Measurements from ENCODE around the gene SLC25A20.

The SLC25A20 gene, protein sequence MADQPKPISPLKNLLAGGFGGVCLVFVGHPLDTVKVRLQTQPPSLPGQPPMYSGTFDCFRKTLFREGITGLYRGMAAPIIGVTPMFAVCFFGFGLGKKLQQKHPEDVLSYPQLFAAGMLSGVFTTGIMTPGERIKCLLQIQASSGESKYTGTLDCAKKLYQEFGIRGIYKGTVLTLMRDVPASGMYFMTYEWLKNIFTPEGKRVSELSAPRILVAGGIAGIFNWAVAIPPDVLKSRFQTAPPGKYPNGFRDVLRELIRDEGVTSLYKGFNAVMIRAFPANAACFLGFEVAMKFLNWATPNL

DNA sequence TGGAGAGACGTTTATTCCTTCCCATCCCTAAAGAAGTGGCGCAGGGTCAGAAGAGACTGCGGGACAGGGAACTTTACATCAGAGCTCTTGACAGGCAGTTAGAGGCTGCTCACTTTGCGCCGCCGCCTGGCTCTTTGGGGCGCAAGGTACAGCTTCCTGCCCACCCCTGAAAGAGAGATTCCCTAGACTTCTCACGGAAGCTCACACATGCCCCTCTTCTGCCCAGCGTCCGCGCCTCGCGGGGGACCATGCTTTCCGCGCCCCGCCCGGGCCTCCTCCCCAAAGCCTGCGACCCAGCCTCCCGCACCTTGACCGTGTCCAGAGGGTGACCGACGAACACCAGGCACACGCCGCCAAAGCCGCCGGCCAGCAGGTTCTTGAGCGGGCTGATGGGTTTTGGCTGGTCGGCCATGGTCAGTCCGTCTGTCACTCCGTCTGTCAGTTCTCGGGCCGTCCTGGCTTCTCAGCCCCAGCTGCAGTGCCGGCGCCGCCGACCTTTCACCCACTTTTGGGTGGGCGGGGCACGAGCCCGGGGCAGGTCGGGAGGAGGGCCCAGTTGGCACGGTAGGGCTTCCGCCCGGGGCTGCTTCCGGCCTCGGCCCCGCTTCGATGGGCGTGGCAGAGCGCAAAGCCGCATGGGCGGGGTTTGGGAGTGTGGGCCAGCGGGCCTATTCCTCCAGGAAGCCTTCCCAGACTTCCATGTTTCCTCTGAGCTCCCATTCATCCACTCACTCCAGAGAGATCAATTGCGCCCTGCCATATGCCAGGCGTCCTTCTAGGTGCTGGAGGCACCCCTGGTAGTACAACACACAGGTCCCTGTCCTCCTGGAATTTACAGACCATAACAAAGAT, at the start of gene SLC25A20:
SLC25A20 (minus strand) TSS at position 500 of the 852 bp plus-strand sequence; CDS start at position 412, 88 bp downstream.
- H3K4me3 Mint-ChIP-seq, result peak within 1 kb of the TSS; percentile 95
- peaks cover 38% of the 10 kb centered on the region for H3K4me1 Mint-ChIP-seq (ENCODE audit: low read depth)
- H3K27ac Mint-ChIP-seq, result peak within 1 kb of the TSS; percentile 93
- DNase-seq, result peak; percentile 94
- peaks cover 8% of the 10 kb centered on the region for H3K36me3 Mint-ChIP-seq (ENCODE audit: low read depth)
- no peaks in the 10 kb centered on the region for H3K27me3 Mint-ChIP-seq
- no peaks in the 10 kb centered on the region for H3K9me3 Mint-ChIP-seq

DNA sequence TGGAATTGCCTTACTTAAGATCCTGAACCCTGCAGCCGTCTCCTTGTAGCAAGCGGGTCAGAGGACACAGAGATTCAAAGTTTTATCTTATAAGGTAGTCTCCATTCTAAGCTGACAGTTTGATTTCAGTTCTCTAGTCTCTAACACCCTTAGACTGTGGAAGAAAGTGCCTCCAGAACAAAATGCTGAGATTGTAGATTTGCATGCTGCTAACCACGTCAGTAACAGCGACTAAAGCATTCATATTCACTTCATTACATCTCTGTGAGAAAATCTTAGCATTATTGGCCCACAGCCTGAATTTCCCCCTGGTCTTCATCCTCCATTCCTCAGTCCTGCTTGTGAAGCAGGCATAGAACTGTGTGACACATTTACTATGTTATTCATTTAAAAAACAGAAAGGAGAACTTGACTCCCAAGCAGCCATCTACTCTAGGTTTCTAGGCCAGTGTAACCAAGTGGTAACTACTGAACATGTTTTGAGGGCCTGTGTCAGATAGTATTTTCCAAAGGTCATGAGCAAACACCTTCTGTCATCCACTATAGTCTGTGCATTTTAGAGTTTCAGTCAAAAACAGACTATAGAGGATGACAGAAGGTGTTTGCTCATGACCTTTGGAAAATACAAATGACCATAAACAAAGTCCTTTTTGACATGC, 47.3 kb upstream of the SLC25A20 start:
- DNase-seq, result no peak
- Mint-ChIP-seq H3K36me3 (ENCODE audit: low read depth) (peaks cover 59% of the 10 kb centered on the region), H3K9me3 (no peaks in the 10 kb centered on the region), H3K27me3 (no peaks in the 10 kb centered on the region), H3K4me3 (no peak overlapping the region), H3K4me1 (ENCODE audit: low read depth) (peaks cover 52% of the 10 kb centered on the region), H3K27ac (peak overlapping the region; percentile 74)

DNA sequence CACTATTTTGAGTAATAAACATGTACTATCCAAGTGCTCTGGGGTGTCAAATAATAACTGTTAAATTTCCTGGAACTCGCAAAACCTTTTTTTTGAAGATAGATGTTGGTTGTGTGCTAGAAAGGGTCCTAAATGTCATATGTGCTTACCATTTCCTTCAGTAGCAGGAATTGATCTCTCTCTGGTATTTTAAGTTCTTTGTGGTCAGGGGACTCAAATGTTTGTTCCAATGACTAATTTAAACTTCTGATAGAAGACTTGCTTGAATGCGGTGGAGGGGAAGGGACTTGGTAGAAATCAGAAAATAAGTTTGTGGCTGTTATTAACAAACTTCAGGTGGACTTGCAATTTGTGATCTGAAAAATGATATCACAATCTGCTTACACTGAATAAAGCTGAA, 46.8 kb upstream of the SLC25A20 start:
- H3K36me3 Mint-ChIP-seq (ENCODE audit: low read depth), result peaks cover 59% of the 10 kb centered on the region
- H3K27me3 Mint-ChIP-seq, result no peaks in the 10 kb centered on the region
- DNase-seq, result no peak
- H3K4me1 Mint-ChIP-seq (ENCODE audit: low read depth), result peaks cover 51% of the 10 kb centered on the region
- H3K4me3 Mint-ChIP-seq, result no peak overlapping the region
- H3K27ac Mint-ChIP-seq, result peak overlapping the region; percentile 74
- no peaks in the 10 kb centered on the region for H3K9me3 Mint-ChIP-seq

DNA sequence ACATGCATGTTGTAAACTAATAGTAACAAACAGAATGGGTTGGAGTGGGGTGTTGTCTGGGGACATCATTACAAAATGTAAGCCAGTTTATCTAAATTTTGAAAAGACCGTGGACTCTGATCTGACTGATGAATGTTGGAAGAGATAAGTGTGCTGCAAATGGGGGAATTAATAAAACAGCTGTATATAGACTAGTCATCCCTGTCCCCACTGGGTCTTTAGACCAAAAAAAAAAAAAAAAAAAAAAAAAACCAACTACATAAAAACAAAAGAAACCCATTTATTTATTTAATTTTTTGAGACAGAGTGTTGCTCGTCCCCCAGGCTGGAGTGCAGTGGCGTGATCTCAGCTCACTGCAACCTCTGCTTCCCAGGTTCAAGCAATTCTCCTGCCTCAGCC, 40.0 kb upstream of the SLC25A20 start:
- Mint-ChIP-seq H3K9me3 (no peaks in the 10 kb centered on the region), H3K4me1 (ENCODE audit: low read depth) (peaks cover 50% of the 10 kb centered on the region), H3K27ac (peak overlapping the region; percentile 35), H3K36me3 (ENCODE audit: low read depth) (peaks cover 75% of the 10 kb centered on the region), H3K4me3 (no peak overlapping the region), H3K27me3 (no peaks in the 10 kb centered on the region)
- DNase-seq, result no peak

DNA sequence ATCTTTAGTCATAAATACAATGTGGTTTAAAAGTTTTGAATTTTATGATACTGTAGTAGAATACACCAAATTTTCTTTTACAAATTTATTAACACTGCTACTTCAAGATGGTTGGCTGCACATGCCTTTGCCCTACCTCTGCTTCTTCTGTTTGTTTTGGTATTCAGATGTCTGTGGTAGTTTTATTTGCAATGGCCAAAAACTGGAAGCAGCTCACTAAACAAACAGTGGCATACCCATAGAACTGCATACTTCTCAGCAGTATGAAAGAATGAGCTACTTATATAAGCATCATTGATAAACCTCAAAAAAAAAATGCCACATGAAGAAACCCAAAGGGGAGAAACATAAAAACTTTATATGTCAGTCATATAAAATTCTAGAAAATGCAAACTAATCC, 39.5 kb upstream of the SLC25A20 start:
- DNase-seq, result no peak
- Mint-ChIP-seq H3K4me1 (ENCODE audit: low read depth) (peaks cover 48% of the 10 kb centered on the region), H3K9me3 (no peaks in the 10 kb centered on the region), H3K27me3 (no peaks in the 10 kb centered on the region), H3K27ac (peak overlapping the region; percentile 35), H3K4me3 (no peak overlapping the region), H3K36me3 (ENCODE audit: low read depth) (peaks cover 75% of the 10 kb centered on the region)

DNA sequence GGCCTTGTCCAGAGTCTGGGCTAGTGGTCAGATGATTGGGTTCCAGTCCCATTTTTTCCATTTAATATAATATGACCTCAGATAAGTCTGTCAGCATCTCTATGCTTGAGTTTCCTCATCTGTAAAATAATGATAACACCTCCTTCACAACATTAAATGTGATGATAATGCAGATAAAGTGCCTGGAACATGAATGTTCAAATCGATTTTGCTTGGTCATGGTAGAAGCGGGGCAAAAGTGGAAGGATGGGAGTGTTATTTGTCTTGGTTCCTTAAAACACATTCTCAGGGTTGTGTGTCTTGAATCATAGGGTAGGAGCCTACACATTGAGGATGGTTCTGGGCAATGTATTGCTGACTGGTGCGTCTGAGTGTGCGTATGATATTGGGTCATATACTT, 36.8 kb upstream of the SLC25A20 start:
- peaks cover 61% of the 10 kb centered on the region for H3K4me1 Mint-ChIP-seq (ENCODE audit: low read depth)
- no peaks in the 10 kb centered on the region for H3K27me3 Mint-ChIP-seq
- H3K9me3 Mint-ChIP-seq, result no peaks in the 10 kb centered on the region
- H3K27ac Mint-ChIP-seq, result peak overlapping the region; percentile 31
- no peak overlapping the region for H3K4me3 Mint-ChIP-seq
- no peak for DNase-seq
- H3K36me3 Mint-ChIP-seq (ENCODE audit: low read depth), result peaks cover 82% of the 10 kb centered on the region

DNA sequence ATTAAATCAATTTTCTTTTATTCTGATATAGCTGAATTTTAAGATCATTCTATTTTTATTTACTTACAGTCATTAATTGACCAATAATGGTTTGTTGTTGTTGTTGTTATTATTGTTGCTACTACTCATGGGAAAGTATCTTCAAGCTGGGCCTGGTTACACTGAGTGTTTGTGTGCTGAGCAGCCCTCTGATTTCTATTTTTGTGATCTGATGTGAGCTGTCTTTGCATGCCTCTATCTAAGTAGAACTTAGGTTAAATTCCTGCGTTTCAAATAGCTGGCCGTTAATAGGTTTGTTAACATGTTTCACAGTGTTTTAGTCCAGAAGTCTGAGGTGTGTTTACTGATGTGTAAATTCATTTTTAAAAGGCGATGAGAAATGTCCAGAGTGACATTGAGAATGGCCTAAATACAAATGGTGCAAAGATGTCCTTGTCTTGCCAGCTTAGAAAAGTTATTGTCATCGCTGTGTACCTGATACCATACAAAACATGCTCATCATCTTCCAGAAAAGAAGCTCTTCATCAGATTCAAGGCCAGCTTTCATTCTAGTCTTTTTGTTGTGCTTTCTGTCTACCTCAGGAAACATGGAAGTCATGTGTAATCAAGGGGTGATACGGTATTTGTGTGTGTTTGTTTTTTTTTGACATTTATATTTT, 35.8 kb upstream of the SLC25A20 start:
- Mint-ChIP-seq H3K4me3 (no peak overlapping the region), H3K36me3 (ENCODE audit: low read depth) (peaks cover 91% of the 10 kb centered on the region), H3K4me1 (ENCODE audit: low read depth) (peaks cover 70% of the 10 kb centered on the region), H3K9me3 (no peaks in the 10 kb centered on the region), H3K27ac (no peak overlapping the region), H3K27me3 (no peaks in the 10 kb centered on the region)
- no peak for DNase-seq

DNA sequence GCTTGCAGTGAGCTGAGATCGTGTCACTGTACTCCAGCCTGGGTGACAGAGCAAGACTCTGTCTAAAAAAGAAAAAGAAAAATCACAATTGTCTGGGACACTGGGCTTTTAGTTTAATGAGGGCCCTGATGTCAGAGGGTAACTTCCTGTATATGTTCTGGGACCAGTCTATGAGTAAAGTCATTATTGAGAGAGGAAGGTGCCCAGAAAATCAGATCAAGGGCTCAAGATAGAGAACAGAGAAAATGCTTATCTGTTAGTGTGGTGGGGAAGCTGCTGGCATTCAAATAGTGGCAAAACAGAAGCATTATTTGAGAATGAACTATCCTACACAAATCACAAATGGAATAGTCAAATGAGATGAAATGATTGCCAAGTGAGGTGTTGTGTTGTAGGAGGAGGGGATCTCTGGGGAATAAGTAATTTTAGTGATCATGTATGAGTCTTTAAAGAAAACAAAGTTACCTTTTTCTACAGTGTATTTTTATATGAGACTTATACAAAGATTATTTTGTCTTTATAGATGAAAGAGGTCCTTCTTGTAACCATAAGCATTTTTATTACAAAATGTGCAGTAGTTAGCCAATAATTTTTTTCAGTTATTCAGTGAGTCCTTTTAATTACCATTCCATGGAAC, 33.4 kb upstream of the SLC25A20 start:
- DNase-seq, result no peak
- peak overlapping the region; percentile 85 for H3K27ac Mint-ChIP-seq
- no peaks in the 10 kb centered on the region for H3K27me3 Mint-ChIP-seq
- peaks cover 80% of the 10 kb centered on the region for H3K4me1 Mint-ChIP-seq (ENCODE audit: low read depth)
- H3K4me3 Mint-ChIP-seq, result no peak overlapping the region
- no peaks in the 10 kb centered on the region for H3K9me3 Mint-ChIP-seq
- peaks cover 95% of the 10 kb centered on the region for H3K36me3 Mint-ChIP-seq (ENCODE audit: low read depth)

DNA sequence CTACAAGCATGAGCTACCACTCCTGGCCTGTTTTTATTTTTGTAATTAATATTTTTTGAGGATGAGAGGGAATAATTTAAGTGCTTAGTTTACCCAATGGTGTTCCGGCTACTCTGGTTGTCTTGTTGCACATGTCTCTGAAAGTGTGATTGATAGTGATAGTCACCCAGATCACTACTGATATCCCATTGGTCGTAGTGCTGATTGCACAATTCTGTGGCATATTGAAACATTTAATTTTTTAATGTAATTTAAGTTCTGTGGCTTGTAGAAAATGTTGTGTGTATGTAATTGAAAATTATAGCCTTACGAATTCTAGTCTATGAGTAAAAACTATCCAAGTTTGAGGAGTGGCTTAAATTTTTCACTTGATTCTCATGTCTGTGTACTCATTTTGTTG, 31.9 kb upstream of the SLC25A20 start:
- no peak overlapping the region for H3K4me3 Mint-ChIP-seq
- peak overlapping the region; percentile 55 for H3K27ac Mint-ChIP-seq
- H3K4me1 Mint-ChIP-seq (ENCODE audit: low read depth), result peaks cover 86% of the 10 kb centered on the region
- peaks cover 95% of the 10 kb centered on the region for H3K36me3 Mint-ChIP-seq (ENCODE audit: low read depth)
- no peak for DNase-seq
- H3K9me3 Mint-ChIP-seq, result no peaks in the 10 kb centered on the region
- H3K27me3 Mint-ChIP-seq, result no peaks in the 10 kb centered on the region

DNA sequence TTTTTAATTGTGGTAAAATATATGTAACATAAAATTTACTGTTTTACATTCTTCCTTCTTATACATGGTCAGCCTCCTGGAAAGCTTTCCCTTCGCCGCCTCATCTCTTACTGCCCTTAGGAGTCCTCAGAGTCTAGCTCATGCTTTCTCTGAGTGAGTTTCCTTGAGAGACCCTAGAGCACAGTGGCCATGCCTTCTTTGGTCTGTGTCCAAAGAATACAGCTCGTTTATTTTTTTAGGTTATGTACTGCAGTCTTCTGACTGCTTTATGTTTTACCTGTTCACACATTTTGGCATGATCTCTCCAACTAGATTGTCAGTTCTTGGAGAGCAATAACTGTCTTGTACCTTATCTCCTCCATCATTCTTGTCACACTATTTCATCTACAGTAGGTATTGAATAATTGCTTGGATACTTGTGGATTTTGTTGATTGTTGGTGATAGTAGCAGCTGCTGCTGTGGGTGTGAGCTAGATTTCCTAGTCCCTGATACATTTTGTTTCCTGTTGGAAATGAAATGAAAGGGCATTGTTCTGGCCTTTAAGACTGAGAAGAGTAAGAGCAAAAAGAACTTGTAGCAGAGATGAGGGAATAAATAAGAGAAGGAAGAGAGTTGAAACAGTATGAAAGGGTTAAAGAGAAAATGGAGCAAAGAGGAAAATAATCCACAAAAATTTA, 30.8 kb upstream of the SLC25A20 start:
- peak overlapping the region; percentile 89 for H3K27ac Mint-ChIP-seq
- H3K36me3 Mint-ChIP-seq (ENCODE audit: low read depth), result peaks cover 95% of the 10 kb centered on the region
- H3K27me3 Mint-ChIP-seq, result no peaks in the 10 kb centered on the region
- H3K4me3 Mint-ChIP-seq, result peak overlapping the region; percentile 60
- H3K9me3 Mint-ChIP-seq, result no peaks in the 10 kb centered on the region
- H3K4me1 Mint-ChIP-seq (ENCODE audit: low read depth), result peaks cover 80% of the 10 kb centered on the region
- DNase-seq, result no peak

DNA sequence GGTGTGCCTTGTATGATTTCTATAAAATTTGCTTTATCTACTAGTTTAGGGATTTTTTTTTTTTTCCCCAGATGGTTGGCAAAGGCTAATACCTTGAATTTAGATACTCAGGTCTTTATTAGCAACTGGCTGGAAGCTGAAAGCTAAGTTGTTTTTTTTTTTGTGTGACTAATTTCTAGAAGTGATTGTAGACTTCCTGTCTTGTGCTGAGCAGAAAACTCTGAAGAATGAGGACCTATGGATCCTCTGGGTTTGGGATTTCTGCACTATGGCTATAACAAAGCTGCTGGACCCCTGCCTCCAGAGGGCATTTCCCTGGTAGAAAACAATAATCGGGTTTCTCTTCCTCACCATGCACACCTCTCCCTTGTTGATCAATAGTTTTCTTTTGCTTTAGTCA, 30.0 kb upstream of the SLC25A20 start:
- no peaks in the 10 kb centered on the region for H3K9me3 Mint-ChIP-seq
- peak overlapping the region; percentile 89 for H3K27ac Mint-ChIP-seq
- no peaks in the 10 kb centered on the region for H3K27me3 Mint-ChIP-seq
- no peak for DNase-seq
- H3K36me3 Mint-ChIP-seq (ENCODE audit: low read depth), result peaks cover 94% of the 10 kb centered on the region
- H3K4me3 Mint-ChIP-seq, result peak overlapping the region; percentile 60
- peaks cover 76% of the 10 kb centered on the region for H3K4me1 Mint-ChIP-seq (ENCODE audit: low read depth)

DNA sequence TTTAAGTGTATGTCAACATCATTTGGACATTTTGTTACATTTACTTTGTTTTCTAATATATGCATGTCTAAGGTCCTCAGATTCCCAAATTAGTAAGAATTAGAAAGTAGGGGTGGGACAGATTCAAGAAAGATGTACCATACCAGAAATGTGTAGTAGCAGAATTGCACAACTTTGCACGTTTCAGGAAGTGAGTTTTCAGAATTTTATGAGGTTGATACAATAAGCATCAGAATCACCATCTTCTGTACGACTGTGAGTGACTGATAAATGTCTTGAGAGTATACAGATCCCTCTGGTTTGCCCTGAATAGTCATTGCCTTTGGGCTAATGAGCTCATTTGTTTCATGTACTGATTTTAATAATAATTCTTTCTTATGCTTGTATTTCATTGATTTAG, 29.2 kb upstream of the SLC25A20 start:
- DNase-seq, result no peak
- Mint-ChIP-seq H3K4me1 (ENCODE audit: low read depth) (peaks cover 75% of the 10 kb centered on the region), H3K36me3 (ENCODE audit: low read depth) (peaks cover 92% of the 10 kb centered on the region), H3K9me3 (no peaks in the 10 kb centered on the region), H3K27me3 (no peaks in the 10 kb centered on the region), H3K27ac (peak overlapping the region; percentile 89), H3K4me3 (peak overlapping the region; percentile 60)

DNA sequence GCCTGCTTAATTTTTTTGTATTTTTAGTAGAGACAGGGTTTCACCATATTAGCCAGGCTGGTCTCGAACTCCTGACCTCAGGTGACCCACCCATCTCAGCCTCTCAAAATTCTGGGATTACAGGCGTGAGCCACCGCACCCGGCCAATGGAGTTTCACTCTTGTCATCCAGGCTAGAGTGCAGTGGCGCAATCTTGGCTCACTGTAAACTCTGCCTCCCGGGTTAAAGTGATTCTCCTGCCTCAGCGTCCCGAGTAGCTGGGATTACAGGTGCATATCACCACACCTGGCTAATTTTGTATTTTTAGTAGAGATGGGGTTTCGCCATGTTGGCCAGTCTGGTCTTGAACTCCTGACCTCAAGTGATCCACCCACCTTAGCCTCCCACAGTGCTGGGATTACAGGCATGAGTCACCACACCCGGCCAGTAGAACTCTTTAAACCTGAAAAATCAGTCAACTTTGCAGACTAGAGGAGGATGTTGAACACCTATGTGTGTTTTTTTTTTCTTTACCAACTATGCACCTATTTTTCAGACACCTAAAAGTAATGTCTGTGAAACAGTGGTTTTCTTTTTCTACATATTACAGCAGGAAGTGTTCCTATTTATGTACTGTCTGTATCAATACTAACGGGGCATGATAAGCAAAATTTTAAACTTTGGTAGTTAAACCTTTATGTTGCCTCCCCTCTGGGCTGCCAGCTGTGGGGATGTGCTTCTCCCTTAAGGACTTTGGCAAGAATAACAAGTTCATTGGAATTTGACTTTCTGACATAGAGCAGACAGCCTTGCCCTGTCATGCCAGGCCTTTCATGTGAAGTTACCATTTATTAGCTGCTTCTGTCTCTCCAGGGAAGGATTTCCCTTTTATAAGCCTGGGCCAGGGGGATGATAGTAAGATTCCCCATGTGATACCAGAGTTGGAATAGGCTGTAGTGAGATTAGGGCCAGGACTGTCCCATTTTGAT, 28.0 kb upstream of the SLC25A20 start:
- peaks cover 69% of the 10 kb centered on the region for H3K4me1 Mint-ChIP-seq (ENCODE audit: low read depth)
- peak overlapping the region; percentile 89 for H3K27ac Mint-ChIP-seq
- H3K4me3 Mint-ChIP-seq, result peak overlapping the region; percentile 60

More for the DNA sequence above, 28.0 kb upstream of the SLC25A20 start:
- Mint-ChIP-seq H3K36me3 (ENCODE audit: low read depth) (peaks cover 90% of the 10 kb centered on the region), H3K27me3 (no peaks in the 10 kb centered on the region), H3K9me3 (no peaks in the 10 kb centered on the region)
- DNase-seq, result no peak

Measured in activated T-cell treated with anti-CD3 and anti-CD28 coated beads, Interleukin-2, amount 50 U/mL, for 24 hours (primary cell).